ENCODE results near the gene GALM. TPM values are rescaled to one million over a fixed set of nuclear protein-coding genes. Genes with fewer than 3 reads are reported as not detected.
"Not testable (repeated sequence)": the region's sequence is repeated elsewhere in the genome, so short reads cannot be mapped to it uniquely, and the experiment has no call there.

GALM gene
- total RNA-seq, 1 donor from 2014 or later = 8.3 TPM

DNA sequence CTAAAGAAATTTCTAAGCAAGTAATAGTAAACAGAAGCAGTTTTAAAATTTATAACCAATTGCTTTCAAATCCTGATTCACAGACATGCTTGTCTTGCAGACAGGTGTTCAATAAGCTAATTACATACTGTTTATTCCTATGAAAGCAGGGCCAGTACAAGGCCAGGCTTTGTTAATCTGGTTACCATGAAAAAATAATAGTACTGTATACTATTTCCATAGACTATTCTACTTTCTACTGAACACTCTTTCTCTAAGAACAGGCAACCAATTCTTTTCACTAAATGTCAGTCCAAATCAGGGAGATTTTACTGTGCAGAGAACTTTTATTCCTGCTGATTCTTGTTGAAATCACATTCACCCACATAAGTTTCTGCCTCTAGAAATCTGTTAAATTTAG, 88.1 kb downstream of the GALM start:
- TF ChIP-seq, protein P1, sequence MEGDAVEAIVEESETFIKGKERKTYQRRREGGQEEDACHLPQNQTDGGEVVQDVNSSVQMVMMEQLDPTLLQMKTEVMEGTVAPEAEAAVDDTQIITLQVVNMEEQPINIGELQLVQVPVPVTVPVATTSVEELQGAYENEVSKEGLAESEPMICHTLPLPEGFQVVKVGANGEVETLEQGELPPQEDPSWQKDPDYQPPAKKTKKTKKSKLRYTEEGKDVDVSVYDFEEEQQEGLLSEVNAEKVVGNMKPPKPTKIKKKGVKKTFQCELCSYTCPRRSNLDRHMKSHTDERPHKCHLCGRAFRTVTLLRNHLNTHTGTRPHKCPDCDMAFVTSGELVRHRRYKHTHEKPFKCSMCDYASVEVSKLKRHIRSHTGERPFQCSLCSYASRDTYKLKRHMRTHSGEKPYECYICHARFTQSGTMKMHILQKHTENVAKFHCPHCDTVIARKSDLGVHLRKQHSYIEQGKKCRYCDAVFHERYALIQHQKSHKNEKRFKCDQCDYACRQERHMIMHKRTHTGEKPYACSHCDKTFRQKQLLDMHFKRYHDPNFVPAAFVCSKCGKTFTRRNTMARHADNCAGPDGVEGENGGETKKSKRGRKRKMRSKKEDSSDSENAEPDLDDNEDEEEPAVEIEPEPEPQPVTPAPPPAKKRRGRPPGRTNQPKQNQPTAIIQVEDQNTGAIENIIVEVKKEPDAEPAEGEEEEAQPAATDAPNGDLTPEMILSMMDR (conservative IDR thresholded peaks at IDR 0.05; ENCODE audit: low read depth, low read length) = no peak
- no peak overlapping the region for H3K4me3 ChIP-seq (ENCODE audit: low read depth, low read length)

DNA sequence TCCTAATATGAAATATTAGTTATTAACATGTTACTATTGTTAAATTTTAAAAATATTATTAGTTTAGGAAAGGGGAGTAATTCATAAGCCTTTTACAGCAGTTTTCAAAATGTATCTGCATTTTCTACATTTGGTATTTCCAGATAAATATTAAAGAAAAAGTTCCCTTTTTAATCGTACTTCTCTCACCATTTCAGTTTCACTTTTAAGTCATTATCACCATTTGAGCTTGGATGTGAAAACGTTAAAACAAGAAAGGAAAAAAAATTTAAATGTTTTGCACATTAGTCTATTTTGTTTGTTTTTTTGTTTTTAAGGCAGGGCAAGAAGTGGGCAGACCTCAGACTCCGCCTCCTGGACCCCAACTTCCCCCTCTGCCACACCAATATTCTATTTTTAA, 88.6 kb downstream of the GALM start:
- TF ChIP-seq, protein P1 (conservative IDR thresholded peaks at IDR 0.05; ENCODE audit: low read depth, low read length) = no peak
- peak overlapping the region; percentile 18 for H3K4me3 ChIP-seq (ENCODE audit: low read depth, low read length)
- no peak for DNase-seq (ENCODE audit: low read depth)

More for the DNA sequence above, 88.1 kb downstream of the GALM start:
- DNase-seq (ENCODE audit: low read depth) = no peak

DNA sequence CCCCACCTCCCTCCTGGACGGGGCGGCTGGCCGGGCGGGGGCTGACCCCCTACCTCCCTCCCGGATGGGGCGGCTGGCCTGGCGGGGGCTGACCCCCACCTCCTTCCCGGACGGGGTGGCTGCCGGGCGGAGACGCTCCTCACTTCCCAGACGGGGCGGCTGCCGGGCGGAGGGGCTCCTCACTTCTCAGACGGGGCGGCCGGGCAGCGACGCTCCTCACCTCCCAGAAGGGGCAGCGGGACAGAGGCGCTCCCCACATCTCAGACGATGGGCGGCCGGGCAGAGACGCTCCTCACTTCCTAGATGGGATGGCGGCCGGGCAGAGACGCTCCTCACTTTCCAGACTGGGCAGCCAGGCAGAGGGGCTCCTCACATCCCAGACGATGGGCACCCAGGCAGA, 90.0 kb downstream of the GALM start:
- H3K4me3 ChIP-seq (ENCODE audit: low read depth, low read length); DNase-seq (ENCODE audit: low read depth): not testable (repeated sequence)

DNA sequence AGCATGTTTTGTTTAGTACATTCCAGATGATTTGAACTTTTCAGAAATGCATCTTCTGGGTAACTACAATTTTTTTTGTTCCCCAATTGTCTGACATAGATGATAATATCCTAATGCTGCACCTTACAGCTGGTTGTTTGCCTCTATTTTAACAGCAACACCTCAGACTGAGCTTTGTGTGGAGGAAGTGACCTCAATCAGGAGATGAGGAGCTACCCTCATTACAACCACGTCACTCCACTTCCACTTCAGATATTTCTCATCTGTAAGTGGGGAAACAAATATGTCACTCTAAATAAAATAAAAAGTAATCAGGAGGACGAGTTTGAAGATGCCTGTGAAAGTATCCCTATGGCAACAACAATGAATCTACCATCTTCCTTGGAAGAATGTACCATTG, 97.3 kb downstream of the GALM start:
- TF ChIP-seq, protein P1 (conservative IDR thresholded peaks at IDR 0.05; ENCODE audit: low read depth, low read length) = no peak
- no peak for DNase-seq (ENCODE audit: low read depth)
- H3K4me3 ChIP-seq (ENCODE audit: low read depth, low read length) = no peak overlapping the region

DNA sequence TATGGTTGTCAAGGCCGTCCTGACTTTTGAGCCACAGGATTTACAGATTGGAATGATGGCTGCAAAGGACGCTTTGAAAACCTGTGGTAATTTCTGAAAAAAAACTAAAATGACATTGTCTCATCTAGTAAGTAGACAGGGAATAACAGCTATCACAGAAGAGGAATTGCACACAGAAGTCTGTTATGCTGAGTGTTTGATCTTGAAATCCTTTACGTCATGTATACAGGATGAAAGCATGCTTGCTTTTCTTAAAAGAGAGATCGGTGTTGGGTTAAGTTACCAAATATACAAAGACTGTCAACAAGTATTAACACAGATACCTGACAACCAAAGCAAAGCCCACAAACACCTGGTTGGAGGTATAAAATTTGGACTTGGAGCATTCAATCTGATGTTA, 97.8 kb downstream of the GALM start:
- TF ChIP-seq, protein P1 (conservative IDR thresholded peaks at IDR 0.05; ENCODE audit: low read depth, low read length) = no peak
- no peak overlapping the region for H3K4me3 ChIP-seq (ENCODE audit: low read depth, low read length)

DNA sequence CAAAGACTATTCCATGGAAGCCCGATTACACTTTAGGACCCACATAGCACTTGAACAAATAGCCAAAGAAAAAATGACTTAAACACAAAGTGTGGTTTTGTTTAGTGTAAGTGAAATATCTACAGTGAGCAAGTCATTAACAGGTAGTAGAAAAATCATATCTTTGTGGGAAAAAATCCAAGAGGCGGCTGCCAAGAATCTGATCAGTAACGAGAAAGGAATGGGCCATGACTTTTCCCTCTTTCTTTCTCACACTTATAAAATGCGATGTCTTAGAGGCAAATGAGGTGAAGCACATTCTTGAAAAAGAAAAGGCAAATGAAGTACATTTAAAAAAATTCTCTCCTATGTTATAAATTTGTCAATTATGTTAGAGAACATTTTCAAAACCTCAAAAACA, 99.2 kb downstream of the GALM start:
- H3K4me3 ChIP-seq (ENCODE audit: low read depth, low read length) = no peak overlapping the region
- TF ChIP-seq, protein P1 (conservative IDR thresholded peaks at IDR 0.05; ENCODE audit: low read depth, low read length) = no peak
- no peak for DNase-seq (ENCODE audit: low read depth)

More for the DNA sequence above, 97.8 kb downstream of the GALM start:
- DNase-seq (ENCODE audit: low read depth) = no peak

DNA sequence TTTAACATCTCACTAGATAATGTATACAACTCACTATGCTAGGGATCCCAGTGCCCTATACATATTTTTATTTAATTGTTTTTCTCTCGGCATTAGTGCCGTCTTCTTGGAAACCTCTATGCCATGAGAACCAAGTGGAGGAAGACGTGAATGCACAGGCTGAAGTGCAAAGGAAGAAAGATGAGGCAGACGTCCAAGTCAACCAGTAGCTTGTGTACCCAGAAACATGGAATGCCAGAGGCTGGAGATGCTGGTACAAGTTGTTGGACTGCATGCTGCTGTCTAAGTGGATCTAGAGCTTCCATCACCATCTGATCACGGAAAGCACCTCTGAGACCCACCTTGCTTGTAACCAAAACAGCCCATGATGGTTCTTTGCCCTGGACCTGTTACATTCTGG, 99.6 kb downstream of the GALM start:
- TF ChIP-seq, protein P1 (conservative IDR thresholded peaks at IDR 0.05; ENCODE audit: low read depth, low read length) = no peak
- no peak overlapping the region for H3K4me3 ChIP-seq (ENCODE audit: low read depth, low read length)
- DNase-seq (ENCODE audit: low read depth) = no peak

DNA sequence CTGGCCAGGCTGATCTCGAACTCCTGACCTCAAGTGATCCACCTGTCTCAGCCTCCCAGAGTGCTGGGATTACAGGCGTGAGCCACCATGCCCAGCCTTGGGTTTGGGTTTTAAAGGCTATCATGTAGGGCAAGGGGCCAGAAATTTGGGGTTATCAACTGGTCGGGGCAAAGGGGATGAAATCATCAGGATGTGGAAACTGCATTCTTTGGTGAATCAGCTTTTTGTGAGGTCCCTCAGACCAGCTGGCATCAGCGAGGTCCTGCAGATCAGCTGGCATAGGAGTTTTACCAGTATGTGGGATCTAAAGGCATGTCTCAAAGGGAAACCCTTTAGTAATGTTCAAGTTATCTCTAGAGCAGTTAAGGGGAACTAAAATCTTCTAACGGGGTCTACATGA, 105.7 kb downstream of the GALM start:
- TF ChIP-seq, protein P1 (conservative IDR thresholded peaks at IDR 0.05; ENCODE audit: low read depth, low read length) = no peak
- no peak for DNase-seq (ENCODE audit: low read depth)
- no peak overlapping the region for H3K4me3 ChIP-seq (ENCODE audit: low read depth, low read length)

Data from epithelial cell of proximal tubule (primary cell).